Measurements from ENCODE around the gene QSOX2.

QSOX2 gene

GRCh38 chr9:136190237-136190601 is 55.4 kb downstream of the QSOX2 start:
- no peak for DNase-seq (ENCODE audit: low read depth)

- DNase-seq (ENCODE audit: low read depth) = no peak
Measured at GRCh38 chr9:136189394-136190236, 56.0 kb downstream of the QSOX2 start.

GRCh38 chr9:136187683-136188586 is 57.7 kb downstream of the QSOX2 start:
- DNase-seq (ENCODE audit: low read depth) = no peak

- DNase-seq (ENCODE audit: low read depth) = no peak
Measured at GRCh38 chr9:136187197-136187596, 58.4 kb downstream of the QSOX2 start.

GRCh38 chr9:136186386-136186785 is 59.2 kb downstream of the QSOX2 start:
- no peak for DNase-seq (ENCODE audit: low read depth)

- DNase-seq (ENCODE audit: low read depth) = no peak
Measured at GRCh38 chr9:136185596-136186366, 59.8 kb downstream of the QSOX2 start.

GRCh38 chr9:136185066-136185465 is 60.5 kb downstream of the QSOX2 start:
- no peak for DNase-seq (ENCODE audit: low read depth)

GRCh38 chr9:136182850-136183422 is 62.7 kb downstream of the QSOX2 start:
- no peak for DNase-seq (ENCODE audit: low read depth)

- no peak for DNase-seq (ENCODE audit: low read depth)
Measured at GRCh38 chr9:136182420-136182787, 63.2 kb downstream of the QSOX2 start.

GRCh38 chr9:136181784-136182419 is 63.7 kb downstream of the QSOX2 start:
- no peak for DNase-seq (ENCODE audit: low read depth)

GRCh38 chr9:136180586-136180985 is 65.0 kb downstream of the QSOX2 start:
- DNase-seq (ENCODE audit: low read depth) = no peak

GRCh38 chr9:136179761-136180160 is 65.9 kb downstream of the QSOX2 start:
- no peak for DNase-seq (ENCODE audit: low read depth)

GRCh38 chr9:136179101-136179616 is 66.5 kb downstream of the QSOX2 start:
- DNase-seq (ENCODE audit: low read depth) = no peak

GRCh38 chr9:136178773-136179075 is 66.9 kb downstream of the QSOX2 start:
- DNase-seq (ENCODE audit: low read depth) = no peak

GRCh38 chr9:136178061-136178772 is 67.4 kb downstream of the QSOX2 start:
- no peak for DNase-seq (ENCODE audit: low read depth)

GRCh38 chr9:136177224-136177623 is 68.4 kb downstream of the QSOX2 start:
- DNase-seq (ENCODE audit: low read depth) = no peak

GRCh38 chr9:136175616-136176197 is 69.9 kb downstream of the QSOX2 start:
- no peak for DNase-seq (ENCODE audit: low read depth)

- no peak for DNase-seq (ENCODE audit: low read depth)
Measured at GRCh38 chr9:136174779-136175615, 70.6 kb downstream of the QSOX2 start.

GRCh38 chr9:136173648-136174290 is 71.8 kb downstream of the QSOX2 start:
- DNase-seq (ENCODE audit: low read depth) = no peak
